Upper lobe of left lung (tissue), 6 donors: ENCODE data around the gene TMBIM4. TPM values are rescaled to one million over a fixed set of nuclear protein-coding genes. Genes with fewer than 3 reads are reported as not detected.
A peak's percentile ranks its signal among the peaks of the same experiment; 100 is the strongest.

ENCODE experiments used
- ATAC-seq, 2 donors: fragments of 200-7000 bp; cut with Tn5 transposase; one replicate each; pipeline ENCODE4 v1.9.1; 2022; ENCODE audit warnings: mild to moderate bottlenecking in 2 of 2, moderate library complexity in 2 of 2; ENCODE audit not compliant: low FRiP score in 2 of 2
- DNase-seq, 2 donors: peaks; one replicate each; pipeline ENCODE4 v3.0.0-alpha.2; 2019 to 2020
- H3K27ac ChIP-seq, 4 donors: fragments of 200-600 bp; sonication (generic); one replicate each; pipeline ENCODE4 v1.5.1; 2016 to 2019
- H3K27me3 ChIP-seq, 4 donors: fragments of 200-600 bp; sonication (generic); one replicate each; pipeline ENCODE4 v1.5.1; 2017 to 2019
- H3K36me3 ChIP-seq, 4 donors: fragments of 200-600 bp; sonication (generic); one replicate each; pipeline ENCODE4 v1.5.1; 2016 to 2019
- H3K4me1 ChIP-seq, 4 donors: fragments of 200-600 bp; sonication (generic); one replicate each; pipeline ENCODE4 v1.5.1; 2018 to 2019
- H3K4me3 ChIP-seq, 4 donors: fragments of 200-600 bp; sonication (generic); one replicate each; pipeline ENCODE4 v1.5.1; 2017 to 2019; ENCODE audit warnings: mild to moderate bottlenecking in 2 of 4, moderate library complexity in 1 of 4
- H3K9me3 ChIP-seq, 4 donors: fragments of 200-600 bp; sonication (generic); one replicate each; pipeline ENCODE4 v1.5.1; 2018 to 2019
- CTCF ChIP-seq, 6 experiments: fragments of 450-650 bp in 4 of 6; fragments of 200-600 bp in 2 of 6; sonication (generic) in 2 of 6; IDR thresholded peaks; one replicate each; pipeline ENCODE4 v1.5.1; 2016 to 2019; ENCODE audit warnings: antibody characterized with exemption in 6 of 6
- EP300 ChIP-seq, 4 donors: sonication (generic); formaldehyde crosslinking; IDR thresholded peaks; one replicate each; pipeline ENCODE4 v1.5.1; 2017; ENCODE audit warnings: antibody characterized with exemption in 4 of 4, control low read depth in 2 of 4
- POLR2A ChIP-seq, 4 donors: fragments of 450-650 bp; IDR thresholded peaks; one replicate each; pipeline ENCODE4 v1.5.1; 2016 to 2017; ENCODE audit warnings: antibody characterized with exemption in 4 of 4, mild to moderate bottlenecking in 2 of 4
- POLR2AphosphoS5 ChIP-seq, 2 donors: sonication (generic); formaldehyde crosslinking; IDR thresholded peaks; one replicate each; pipeline ENCODE4 v1.5.1; 2017; ENCODE audit warnings: antibody characterized with exemption in 2 of 2
- WGBS, 2 donors: methylation state at CpG; one replicate each; pipeline ENCODE4 v1.1.5; 2017 to 2018; 5-methylcytosine and 5-hydroxymethylcytosine counted together
- total RNA-seq, 6 donors: library from RNA; depleted of rRNA in 4 of 6; stranded (reverse); fragments of >200 nt in 4 of 6; gene quantifications; one replicate each; pipeline versions ENCODE4 v1.1.0 to v1.2.1, GENCODE V29; 2016 to 2021
- donor health status: DM: no; HTN: no; CAD: no; lungs with moderate emphysema.
- donor health status: DM: no; HTN: yes; CAD: no; lungs with severe emphysema.

TMBIM4 gene
- total RNA-seq, 6 donors from 2014 or later, result 19.9 to 168 (median 114) TPM

DNA sequence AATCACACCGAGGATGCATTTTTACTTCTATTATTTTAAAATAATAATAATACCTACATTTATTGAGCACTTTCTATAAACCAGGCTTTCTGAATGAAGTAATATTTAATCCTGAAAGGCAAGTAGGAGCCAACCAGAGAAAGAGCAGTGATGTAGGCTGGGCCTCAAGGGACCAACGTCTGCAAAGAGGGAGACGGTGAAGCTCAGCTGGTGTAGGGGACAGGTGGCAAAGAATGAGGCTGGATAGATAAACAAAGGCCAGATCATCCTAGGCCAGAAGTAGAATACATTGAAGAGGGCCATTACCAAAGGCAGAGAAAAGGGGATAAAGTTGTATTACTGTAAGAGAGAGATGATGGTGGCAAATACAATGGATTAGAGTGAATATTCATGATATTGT lies 810 bp upstream of the TMBIM4 start:
- peak overlapping the region in 3 of 4 donors; percentile 65 to 85 (median 76) for H3K4me3 ChIP-seq
- TF ChIP-seq CTCF (IDR thresholded peaks at IDR 0.05) (no peak), EP300 (IDR thresholded peaks at IDR 0.05) (no peak), POLR2A (IDR thresholded peaks at IDR 0.05) (no peak), POLR2AphosphoS5 (IDR thresholded peaks at IDR 0.05) (no peak)
- peaks cover 12 to 27% (median 17%) of the 10 kb centered on the region in 4 donors for H3K4me1 ChIP-seq
- no peaks in the 10 kb centered on the region for H3K36me3 ChIP-seq
- peak overlapping the region; percentile 99 to 100 (median 100) for H3K27ac ChIP-seq
- DNase-seq, result no peak
- 97% methylated on average over 3 of the region's 3 CpGs for WGBS, 2 donors
- no peaks in the 10 kb centered on the region for H3K27me3 ChIP-seq
- no peaks in the 10 kb centered on the region for H3K9me3 ChIP-seq
- ATAC-seq, result no peak

GRCh38 chr12:66168410-66168809 lies 1.4 kb downstream of the TMBIM4 start:
- no peaks in the 10 kb centered on the region for H3K9me3 ChIP-seq
- H3K27ac ChIP-seq, result peak overlapping the region; percentile 99 to 100 (median 100)
- peak overlapping the region in 3 of 4 donors; percentile 65 to 85 (median 76) for H3K4me3 ChIP-seq
- no peak for DNase-seq
- 80 to 82% methylated on average over 8 of the region's 8 CpGs for WGBS, 2 donors
- no peaks in the 10 kb centered on the region for H3K27me3 ChIP-seq
- TF ChIP-seq POLR2AphosphoS5 (IDR thresholded peaks at IDR 0.05) (no peak), EP300 (IDR thresholded peaks at IDR 0.05) (no peak), CTCF (IDR thresholded peaks at IDR 0.05) (no peak), POLR2A (IDR thresholded peaks at IDR 0.05) (no peak)
- no peak for ATAC-seq
- H3K4me1 ChIP-seq, result peaks cover 12 to 33% (median 17%) of the 10 kb centered on the region in 4 donors
- H3K36me3 ChIP-seq, result no peaks in the 10 kb centered on the region

DNA sequence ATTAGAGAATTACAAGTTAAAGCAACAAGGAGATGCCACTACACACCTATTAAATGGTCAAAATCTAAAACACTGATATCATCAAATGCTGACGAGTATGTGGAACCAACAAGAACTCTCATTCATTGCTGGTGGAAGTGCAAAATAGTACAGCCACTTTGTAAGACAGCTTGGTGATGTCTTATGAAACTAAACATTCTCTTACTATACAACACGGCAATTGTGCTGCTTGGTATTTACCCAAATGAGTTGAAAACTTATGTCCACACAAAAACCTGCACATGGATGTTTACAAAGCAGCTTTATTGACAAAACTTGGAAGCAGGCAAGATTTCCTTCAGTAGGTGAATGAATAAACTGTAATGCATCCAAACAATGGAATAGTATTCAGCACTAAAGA lies 3.2 kb downstream of the TMBIM4 start:
- 92 to 98% methylated on average over 2 of the region's 2 CpGs for WGBS, 2 donors
- Histone ChIP-seq H3K4me1 (peaks cover 12 to 41% (median 27%) of the 10 kb centered on the region in 4 donors), H3K27me3 (no peaks in the 10 kb centered on the region), H3K4me3 (no peak overlapping the region), H3K36me3 (no peaks in the 10 kb centered on the region), H3K9me3 (no peaks in the 10 kb centered on the region), H3K27ac (no peak overlapping the region)
- no peak for ATAC-seq
- no peak for DNase-seq
- TF ChIP-seq CTCF (IDR thresholded peaks at IDR 0.05) (no peak), POLR2AphosphoS5 (IDR thresholded peaks at IDR 0.05) (no peak), POLR2A (IDR thresholded peaks at IDR 0.05) (no peak), EP300 (IDR thresholded peaks at IDR 0.05) (no peak)

- Histone ChIP-seq H3K27me3 (no peaks in the 10 kb centered on the region), H3K4me3 (no peak overlapping the region), H3K9me3 (no peaks in the 10 kb centered on the region), H3K27ac (no peak overlapping the region), H3K4me1 (peaks cover 12 to 35% (median 25%) of the 10 kb centered on the region in 4 donors), H3K36me3 (peaks cover 0 to 12% (median 2%) of the 10 kb centered on the region in 4 donors)
- DNase-seq, result no peak
- ATAC-seq, result no peak
- WGBS, 2 donors, result 93 to 98% methylated on average over 2 of the region's 2 CpGs
- TF ChIP-seq POLR2AphosphoS5 (IDR thresholded peaks at IDR 0.05) (no peak), CTCF (IDR thresholded peaks at IDR 0.05) (no peak), POLR2A (IDR thresholded peaks at IDR 0.05) (no peak), EP300 (IDR thresholded peaks at IDR 0.05) (no peak)
Observed at GRCh38 chr12:66165141-66165540, 4.7 kb downstream of the TMBIM4 start.

- H3K27me3 ChIP-seq, result no peaks in the 10 kb centered on the region
- H3K9me3 ChIP-seq, result no peaks in the 10 kb centered on the region
- H3K27ac ChIP-seq, result no peak overlapping the region
- peaks cover 0 to 20% (median 2%) of the 10 kb centered on the region in 4 donors for H3K36me3 ChIP-seq
- ATAC-seq (no peak), DNase-seq (no peak)
- H3K4me1 ChIP-seq, result peaks cover 12 to 35% (median 25%) of the 10 kb centered on the region in 4 donors
- H3K4me3 ChIP-seq, result no peak overlapping the region
- TF ChIP-seq CTCF (IDR thresholded peaks at IDR 0.05) (no peak), POLR2AphosphoS5 (IDR thresholded peaks at IDR 0.05) (no peak), POLR2A (IDR thresholded peaks at IDR 0.05) (no peak), EP300 (IDR thresholded peaks at IDR 0.05) (no peak)
- WGBS, 2 donors, result 87 to 88% methylated on average over 3 of the region's 3 CpGs
Observed at GRCh38 chr12:66164349-66164821, 5.4 kb downstream of the TMBIM4 start.
